SU-DHL-6 (cell line): Measurements from ENCODE around the gene CAB39.

ENCODE experiments used
- CTCF ChIP-seq: fragments of 200-600 bp; sonication (generic); IDR thresholded peaks from one replicate; pipeline ENCODE4 v1.5.1; 2017; ENCODE audit warnings: antibody characterized with exemption, mild to moderate bottlenecking, low read length, moderate library complexity; ENCODE audit not compliant: insufficient read depth, poor library complexity, severe bottlenecking
- EZH2phosphoT487 ChIP-seq: fragments of 200-600 bp; sonication (generic), shearing (Covaris generic); conservative IDR thresholded peaks from 2 replicates; pipeline ENCODE4 v1.6.1; 2018; ENCODE audit warnings: mild to moderate bottlenecking, antibody characterized with exemption, low read length, moderate library complexity, mixed read lengths

- TF ChIP-seq CTCF, result no peak
- TF ChIP-seq EZH2phosphoT487, result no peak
Observed at GRCh38 chr2:230793572-230794359, 81.1 kb downstream of the CAB39 start.
